Neural progenitor cell (in vitro differentiated cells): ENCODE measurements around the gene ANKRD13C.
"Not testable (repeated sequence)": the region's sequence is repeated elsewhere in the genome, so short reads cannot be mapped to it uniquely, and the experiment has no call there.

Experiments
- EZH2 ChIP-seq: fragments of 200-600 bp; sonication (generic); IDR thresholded peaks from 2 replicates; pipeline ENCODE4 v1.6.1; 2017; ENCODE audit warnings: antibody characterized with exemption, mild to moderate bottlenecking, moderate library complexity
- TF ChIP-seq, protein P1 (sequence below): fragments of 200-600 bp; sonication (generic); IDR thresholded peaks from 2 replicates; pipeline ENCODE4 v1.5.1; 2017; ENCODE audit warnings: antibody characterized with exemption, mild to moderate bottlenecking

- TF ChIP-seq, protein P1, sequence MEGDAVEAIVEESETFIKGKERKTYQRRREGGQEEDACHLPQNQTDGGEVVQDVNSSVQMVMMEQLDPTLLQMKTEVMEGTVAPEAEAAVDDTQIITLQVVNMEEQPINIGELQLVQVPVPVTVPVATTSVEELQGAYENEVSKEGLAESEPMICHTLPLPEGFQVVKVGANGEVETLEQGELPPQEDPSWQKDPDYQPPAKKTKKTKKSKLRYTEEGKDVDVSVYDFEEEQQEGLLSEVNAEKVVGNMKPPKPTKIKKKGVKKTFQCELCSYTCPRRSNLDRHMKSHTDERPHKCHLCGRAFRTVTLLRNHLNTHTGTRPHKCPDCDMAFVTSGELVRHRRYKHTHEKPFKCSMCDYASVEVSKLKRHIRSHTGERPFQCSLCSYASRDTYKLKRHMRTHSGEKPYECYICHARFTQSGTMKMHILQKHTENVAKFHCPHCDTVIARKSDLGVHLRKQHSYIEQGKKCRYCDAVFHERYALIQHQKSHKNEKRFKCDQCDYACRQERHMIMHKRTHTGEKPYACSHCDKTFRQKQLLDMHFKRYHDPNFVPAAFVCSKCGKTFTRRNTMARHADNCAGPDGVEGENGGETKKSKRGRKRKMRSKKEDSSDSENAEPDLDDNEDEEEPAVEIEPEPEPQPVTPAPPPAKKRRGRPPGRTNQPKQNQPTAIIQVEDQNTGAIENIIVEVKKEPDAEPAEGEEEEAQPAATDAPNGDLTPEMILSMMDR: not testable (repeated sequence)
- not testable (repeated sequence) for TF ChIP-seq EZH2
Observed at GRCh38 chr1:70371586-70371985, 17.1 kb upstream of the ANKRD13C start.
